ENCODE results near the gene ASB3.
A peak's percentile ranks its signal among the peaks of the same experiment; 100 is the strongest.
"Not testable (repeated sequence)": the region's sequence is repeated elsewhere in the genome, so short reads cannot be mapped to it uniquely, and the experiment has no call there.

ASB3 gene

GRCh38 chr2:53793261-53793660 is 6.5 kb upstream of the ASB3 start:
- DNase-seq (ENCODE audit: low read depth, low spot score): no peak

DNA sequence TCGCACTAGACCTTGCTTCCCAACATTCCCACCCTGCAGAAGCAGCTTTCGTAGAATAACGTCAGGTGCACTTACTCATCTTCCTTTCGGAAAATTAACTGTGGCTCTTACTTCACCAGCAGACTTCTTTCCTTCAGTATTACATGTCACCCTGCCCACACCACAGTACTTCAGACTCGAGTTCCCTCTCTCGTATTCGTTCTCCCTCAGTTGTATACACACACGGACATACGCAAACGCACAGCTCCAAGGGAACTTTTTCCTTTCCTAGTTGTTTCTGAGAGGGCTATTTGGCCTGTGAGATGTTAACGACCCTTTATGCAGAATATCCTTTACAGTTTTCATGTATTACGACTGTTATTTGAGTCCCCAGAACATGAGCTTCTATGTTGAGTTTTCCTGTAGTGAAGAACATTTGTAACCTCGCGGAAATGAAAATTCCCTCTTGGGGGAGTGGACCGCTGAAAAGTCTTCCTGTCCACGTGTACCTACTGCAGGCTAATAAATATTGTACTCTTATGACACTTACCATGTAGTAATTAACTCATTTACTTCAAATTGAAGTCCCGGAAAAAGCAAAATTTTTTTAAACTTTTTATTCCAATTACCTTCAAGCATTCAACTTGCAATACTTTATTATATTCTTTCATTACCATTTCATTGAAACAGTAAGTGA is 999 bp upstream of the ASB3 start:
- H3K27ac ChIP-seq: peak overlapping the region; percentile 78
- DNase-seq (ENCODE audit: low read depth, low spot score): no peak

More at GRCh38 chr2:53793261-53793660, 6.5 kb upstream of the ASB3 start:
- H3K27ac ChIP-seq: no peak overlapping the region

GRCh38 chr2:53786352-53786704 is 425 bp downstream of the ASB3 start:
- DNase-seq (ENCODE audit: low read depth, low spot score): no peak
- H3K27ac ChIP-seq: peak overlapping the region; percentile 78

- H3K27ac ChIP-seq: no peak overlapping the region
- no peak for DNase-seq (ENCODE audit: low read depth, low spot score)
These were observed 1.4 kb downstream of the ASB3 start for GRCh38 chr2:53785366-53785765.

DNA sequence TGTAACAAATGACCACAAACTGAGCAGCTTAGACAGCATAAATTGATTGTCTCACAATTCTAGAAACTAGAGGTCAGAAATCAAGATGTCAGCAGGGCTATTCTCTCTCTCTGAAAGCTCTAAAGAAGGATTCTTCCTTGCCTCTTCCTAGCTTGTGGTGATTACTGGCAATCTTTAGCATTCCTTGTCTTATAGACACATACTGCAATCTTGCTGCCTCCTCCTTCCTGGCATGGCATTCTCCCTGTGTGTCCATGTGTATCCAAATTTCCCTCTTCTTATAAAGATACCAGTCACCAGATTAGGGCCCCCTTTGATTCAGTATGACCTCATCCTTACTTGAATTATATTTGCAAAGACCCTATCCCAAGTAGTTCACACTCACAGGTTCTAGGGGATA is 2.3 kb downstream of the ASB3 start:
- DNase-seq (ENCODE audit: low read depth, low spot score): no peak
- H3K27ac ChIP-seq: peak overlapping the region; percentile 13

DNA sequence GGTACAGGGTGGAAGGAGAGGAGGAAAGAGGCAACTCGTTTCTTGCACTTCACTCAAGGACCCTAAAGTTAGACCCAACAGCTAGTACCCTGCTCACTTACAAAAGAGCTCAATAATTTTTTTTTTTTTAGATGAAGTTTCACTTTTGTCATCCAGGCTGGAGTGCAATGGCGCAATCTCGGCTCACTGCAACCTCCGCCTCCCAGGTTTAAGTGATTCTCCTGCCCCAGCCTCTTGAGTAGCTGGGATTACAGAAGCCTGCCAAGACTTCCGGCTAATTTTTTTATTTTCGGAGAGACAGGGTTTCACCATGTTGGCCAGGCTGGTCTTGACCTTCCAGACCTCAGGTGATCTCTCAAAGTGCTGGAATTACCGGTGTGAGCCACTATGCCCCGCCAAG is 4.1 kb downstream of the ASB3 start:
- H3K27ac ChIP-seq: no peak overlapping the region
- no peak for DNase-seq (ENCODE audit: low read depth, low spot score)

DNA sequence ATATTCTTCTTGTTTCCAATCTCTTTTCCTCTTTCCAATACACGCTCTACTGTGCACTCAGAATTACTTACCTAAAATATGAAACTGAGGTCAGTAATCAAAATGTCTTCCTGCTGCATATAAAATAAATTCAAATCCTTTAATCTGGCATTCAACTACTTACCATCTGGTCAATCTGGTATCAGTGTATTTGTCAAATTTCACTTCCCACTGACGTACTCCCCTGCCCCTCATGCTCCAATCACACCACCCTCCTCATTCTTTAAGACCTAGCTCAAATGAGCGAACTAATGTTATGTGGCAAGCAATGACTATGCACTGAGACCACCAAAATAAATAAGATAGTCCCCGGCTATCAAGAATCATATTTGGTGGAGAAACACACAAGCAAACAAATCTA is 6.7 kb downstream of the ASB3 start:
- no peak overlapping the region for H3K27ac ChIP-seq
- DNase-seq (ENCODE audit: low read depth, low spot score): no peak

DNA sequence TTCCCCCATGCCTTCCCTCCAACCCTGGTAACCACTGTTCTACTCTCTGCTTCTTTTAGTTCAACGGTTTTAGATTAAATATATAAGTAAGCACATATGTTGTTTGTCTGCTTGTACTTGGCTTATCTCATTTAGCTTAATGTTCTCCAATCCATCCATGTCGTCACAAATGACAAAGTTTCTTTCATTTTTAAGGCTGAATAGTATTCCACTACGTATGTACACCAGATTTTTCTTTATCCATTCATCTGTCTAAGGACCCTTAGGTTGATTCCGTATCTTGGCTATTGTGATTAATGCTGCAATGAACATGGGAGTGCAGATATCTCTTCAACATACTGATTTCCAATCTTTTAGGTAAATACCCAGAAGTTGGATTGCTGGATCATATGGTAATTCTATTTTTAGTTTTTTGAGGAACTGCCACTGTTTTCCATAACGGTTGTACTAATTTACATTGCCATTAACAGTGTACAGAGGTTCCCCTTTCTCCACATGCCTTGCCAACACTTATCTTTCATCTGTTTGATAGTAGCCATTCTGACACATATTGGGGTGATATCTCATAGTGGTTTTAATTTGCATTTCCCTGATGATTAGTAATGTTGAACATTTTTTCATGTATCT is 8.1 kb downstream of the ASB3 start:
- DNase-seq (ENCODE audit: low read depth, low spot score): no peak
- H3K27ac ChIP-seq: no peak overlapping the region

GRCh38 chr2:53777134-53777533 is 9.6 kb downstream of the ASB3 start:
- no peak overlapping the region for H3K27ac ChIP-seq
- no peak for DNase-seq (ENCODE audit: low read depth, low spot score)

GRCh38 chr2:53770264-53770663 is 16.5 kb downstream of the ASB3 start:
- H3K27ac ChIP-seq: no peak overlapping the region
- peak; percentile 29 for DNase-seq (ENCODE audit: low read depth, low spot score)

GRCh38 chr2:53769318-53769945 is 17.3 kb downstream of the ASB3 start:
- DNase-seq (ENCODE audit: low read depth, low spot score): no peak
- H3K27ac ChIP-seq: no peak overlapping the region

GRCh38 chr2:53768242-53768542 is 18.6 kb downstream of the ASB3 start:
- H3K27ac ChIP-seq: peak overlapping the region; percentile 58
- DNase-seq (ENCODE audit: low read depth, low spot score): no peak

DNA sequence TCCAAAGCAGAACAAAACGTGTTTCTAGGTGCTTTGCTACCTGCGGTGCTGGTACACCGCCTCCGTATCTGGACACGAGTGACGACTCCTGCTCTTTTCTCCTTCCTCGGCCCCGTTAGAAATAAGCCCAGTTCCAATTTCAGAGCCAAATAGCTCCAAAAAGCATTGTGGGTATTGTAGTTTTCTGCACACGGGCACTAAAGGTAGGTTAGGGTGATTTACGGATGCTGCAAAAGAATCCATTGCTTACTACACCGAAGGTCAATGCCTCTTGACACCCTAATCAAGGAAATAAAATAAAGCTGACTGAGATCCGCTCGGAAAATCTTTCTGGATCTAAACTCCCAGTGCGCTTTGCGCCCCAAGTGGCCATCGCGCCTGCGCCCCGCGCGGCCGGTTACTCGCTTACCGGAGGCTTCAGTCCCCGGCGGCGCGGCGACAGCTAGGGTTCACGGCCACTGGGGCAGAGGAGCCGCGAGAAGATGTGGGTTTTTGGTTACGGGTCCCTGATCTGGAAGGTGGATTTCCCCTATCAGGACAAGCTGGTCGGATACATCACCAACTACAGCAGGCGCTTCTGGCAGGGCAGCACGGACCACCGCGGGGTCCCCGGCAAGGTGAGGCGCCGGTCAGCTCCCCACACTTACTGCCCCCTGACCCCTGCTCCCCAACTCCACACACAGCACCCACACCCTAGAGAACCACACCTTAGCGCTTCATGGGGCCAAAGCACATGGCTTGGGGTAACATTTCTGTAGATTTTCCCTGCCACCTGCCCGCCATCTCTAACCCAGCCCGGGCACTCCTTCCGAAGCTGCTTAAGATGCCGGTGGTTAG is 19.1 kb downstream of the ASB3 start, which contains the start of gene CHAC2:
Gene CHAC2, plus strand, starts transcription at position 400 of the 837 bp plus-strand sequence. Its CDS starts 83 bp downstream, at position 483.
- peak within 1 kb of the TSS; percentile 58 for H3K27ac ChIP-seq
- DNase-seq (ENCODE audit: low read depth, low spot score): no peak

GRCh38 chr2:53765767-53766166 is 21.0 kb downstream of the ASB3 start:
- H3K27ac ChIP-seq: no peak overlapping the region
- no peak for DNase-seq (ENCODE audit: low read depth, low spot score)

DNA sequence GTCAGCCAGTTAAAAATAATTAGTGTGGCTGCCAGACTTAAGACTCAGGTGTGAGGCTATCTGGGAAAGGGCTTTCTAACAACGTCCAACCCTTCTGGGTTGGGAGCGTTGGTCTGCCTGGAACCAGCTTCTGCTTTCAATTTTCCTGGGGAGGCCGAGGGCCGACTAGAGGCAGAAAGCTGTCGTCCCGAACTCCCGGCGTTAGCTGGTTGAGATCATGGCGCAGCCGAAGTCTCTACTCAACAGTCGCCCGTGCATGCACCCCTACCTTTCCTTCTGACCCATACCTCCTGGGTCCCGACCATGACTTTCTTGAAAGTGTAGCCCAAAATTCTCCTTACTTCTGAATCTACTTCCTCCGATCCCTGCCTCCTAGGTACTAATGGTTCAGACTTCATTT is 29.5 kb downstream of the ASB3 start:
- H3K27ac ChIP-seq; DNase-seq (ENCODE audit: low read depth, low spot score): not testable (repeated sequence)

DNA sequence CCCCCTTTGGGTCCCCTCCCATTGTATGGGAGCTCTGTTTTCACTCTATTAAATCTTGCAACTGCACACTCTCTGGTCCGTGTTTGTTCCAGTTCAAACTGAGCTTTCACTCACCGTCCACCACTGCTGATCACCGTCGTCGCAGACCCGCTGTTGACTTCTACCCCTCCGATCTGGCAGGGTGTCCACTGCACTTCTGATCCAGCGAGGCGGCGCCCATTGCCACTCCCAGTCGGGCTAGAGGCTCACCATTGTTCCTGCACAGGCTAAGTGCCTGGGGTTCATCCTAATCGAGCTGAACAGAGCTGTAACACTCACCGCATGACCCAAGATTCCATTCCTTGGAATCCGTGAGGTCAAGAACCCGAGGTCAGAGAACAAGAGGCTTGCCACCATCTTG is 30.1 kb downstream of the ASB3 start:
- DNase-seq (ENCODE audit: low read depth, low spot score): no peak
- H3K27ac ChIP-seq: no peak overlapping the region

- DNase-seq (ENCODE audit: low read depth, low spot score): peak; percentile 16
- H3K27ac ChIP-seq: peak overlapping the region; percentile 49
These were observed 31.6 kb downstream of the ASB3 start for GRCh38 chr2:53755121-53755520.

- no peak for DNase-seq (ENCODE audit: low read depth, low spot score)
- H3K27ac ChIP-seq: no peak overlapping the region
These were observed 33.7 kb downstream of the ASB3 start for GRCh38 chr2:53753041-53753440.

- peak overlapping the region; percentile 52 for H3K27ac ChIP-seq
- DNase-seq (ENCODE audit: low read depth, low spot score): no peak
These were observed 34.4 kb downstream of the ASB3 start for GRCh38 chr2:53752385-53752784.

- H3K27ac ChIP-seq: peak overlapping the region; percentile 52
- peak; percentile 10 for DNase-seq (ENCODE audit: low read depth, low spot score)
These were observed 35.0 kb downstream of the ASB3 start for GRCh38 chr2:53751728-53752127.
